Esophagus squamous epithelium (tissue), 4 donors: ENCODE data around the gene SH3BP2.

Experiments
- POLR2A ChIP-seq, 4 donors: fragments of 450-650 bp; IDR thresholded peaks; one replicate each; pipeline ENCODE4 v1.6.1; 2017; ENCODE audit warnings: antibody characterized with exemption in 4 of 4, mild to moderate bottlenecking in 4 of 4, moderate library complexity in 3 of 4
- TF ChIP-seq, protein P1 (sequence below), 6 experiments: fragments of 450-650 bp in 4 of 6; fragments of 200-600 bp in 2 of 6; sonication (generic) in 2 of 6; IDR thresholded peaks; one replicate each; pipeline ENCODE4 v1.5.1; 2016 to 2019; ENCODE audit warnings: antibody characterized with exemption in 6 of 6, mild to moderate bottlenecking in 4 of 6, moderate library complexity in 4 of 6

DNA sequence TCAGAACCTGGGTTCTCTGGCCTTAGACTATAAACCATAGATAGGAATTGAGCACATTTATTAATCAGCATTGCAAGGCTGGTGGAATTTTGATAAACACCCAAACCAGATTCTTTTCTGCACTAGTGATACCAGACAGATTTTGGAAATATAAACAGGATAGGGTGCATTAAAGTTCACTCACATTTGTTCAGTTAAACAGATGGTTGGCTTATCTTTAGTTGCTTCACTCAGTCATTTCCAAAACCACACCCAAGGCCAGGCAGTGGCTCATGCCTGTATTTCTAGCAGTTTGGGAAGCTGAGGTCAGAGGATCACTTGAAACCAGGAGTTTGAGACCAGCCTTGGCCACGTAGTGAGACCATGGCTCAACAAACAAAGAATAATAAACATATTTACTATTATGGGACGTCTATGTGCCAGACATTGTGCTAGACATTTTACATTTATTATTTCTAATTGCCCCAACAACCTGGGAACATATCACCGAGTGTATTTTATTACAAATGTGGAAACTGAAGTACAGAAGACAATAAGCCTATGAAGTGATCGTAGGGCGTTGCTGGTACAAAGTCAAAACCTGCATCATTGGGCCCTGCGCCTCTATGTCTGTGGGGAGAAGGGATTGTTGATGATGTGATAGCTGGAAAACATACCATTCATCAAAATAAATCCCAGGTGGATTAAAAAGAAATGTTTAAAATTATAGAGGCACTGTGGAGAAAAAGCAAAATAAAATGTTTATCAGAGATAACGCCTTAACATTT, 65.7 kb downstream of the SH3BP2 start:
- TF ChIP-seq POLR2A (IDR thresholded peaks at IDR 0.05): no peak
- TF ChIP-seq, protein P1, sequence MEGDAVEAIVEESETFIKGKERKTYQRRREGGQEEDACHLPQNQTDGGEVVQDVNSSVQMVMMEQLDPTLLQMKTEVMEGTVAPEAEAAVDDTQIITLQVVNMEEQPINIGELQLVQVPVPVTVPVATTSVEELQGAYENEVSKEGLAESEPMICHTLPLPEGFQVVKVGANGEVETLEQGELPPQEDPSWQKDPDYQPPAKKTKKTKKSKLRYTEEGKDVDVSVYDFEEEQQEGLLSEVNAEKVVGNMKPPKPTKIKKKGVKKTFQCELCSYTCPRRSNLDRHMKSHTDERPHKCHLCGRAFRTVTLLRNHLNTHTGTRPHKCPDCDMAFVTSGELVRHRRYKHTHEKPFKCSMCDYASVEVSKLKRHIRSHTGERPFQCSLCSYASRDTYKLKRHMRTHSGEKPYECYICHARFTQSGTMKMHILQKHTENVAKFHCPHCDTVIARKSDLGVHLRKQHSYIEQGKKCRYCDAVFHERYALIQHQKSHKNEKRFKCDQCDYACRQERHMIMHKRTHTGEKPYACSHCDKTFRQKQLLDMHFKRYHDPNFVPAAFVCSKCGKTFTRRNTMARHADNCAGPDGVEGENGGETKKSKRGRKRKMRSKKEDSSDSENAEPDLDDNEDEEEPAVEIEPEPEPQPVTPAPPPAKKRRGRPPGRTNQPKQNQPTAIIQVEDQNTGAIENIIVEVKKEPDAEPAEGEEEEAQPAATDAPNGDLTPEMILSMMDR (IDR thresholded peaks at IDR 0.05): no peak
